ENCODE results near the gene WWOX. TPM values are rescaled to one million over a fixed set of nuclear protein-coding genes. Genes with fewer than 3 reads are reported as not detected.

The WWOX gene
- total and polyA plus RNA-seq, 2 of the 8 experiments (the other 6 are each of a cell fraction or from before 2014, with no cell fraction given) = 5.4 to 16.7 TPM

GRCh38 chr16:78096386-78096785 is 3.1 kb upstream of the WWOX start:
- H3K56ac ChIP-seq (replicated peaks; ENCODE audit: insufficient read length, low read depth, low read length) = no peak overlapping the region
- DNase-seq (ENCODE audit: low read depth in 1 of 2, low spot score in 2 of 2) = no peak
- 79% methylated on average over 3 of the region's 3 CpGs; no CpG with 5 or more reads in 1 of the 2 experiments for WGBS, 2 experiments (ENCODE audit: extremely low coverage in 1 of 2, insufficient coverage in 1 of 2, insufficient read length in 1 of 2, insufficient replicate concordance in 2 of 2, low coverage in 1 of 2, low lambda C conversion rate in 2 of 2, missing lambda C conversion rate in 1 of 2)
- H2AFZ ChIP-seq (ENCODE audit: low read length) = no peak overlapping the region
- ChIA-PET POLR2A (ENCODE audit: partially characterized antibody) (no interaction called here), CTCF (ENCODE audit: partially characterized antibody) (interaction anchor here (1.1 to 1.2 kb wide), 2 partner anchors 10 to 489 kb away, joined by 3 read pairs; no protein-coding TSS in a partner anchor)
- no peak overlapping the region for H3K18ac ChIP-seq (ENCODE audit: extremely low read depth, low read length)
- H4K8ac ChIP-seq (ENCODE audit: extremely low read depth, insufficient read depth, low read length) = no peak overlapping the region
- no peak overlapping the region for H2BK120ac ChIP-seq (replicated peaks; ENCODE audit: low read depth, low read length)
- H3K27me3 ChIP-seq (replicated peaks in 1 of 4; ENCODE audit: control insufficient read depth in 3 of 4, extremely low read depth in 1 of 4, insufficient read depth in 3 of 4, low read length in 3 of 4) = peaks cover 0 to 11% (median 2%) of the 10 kb centered on the region in 4 experiments; a peak in 3 of 7 replicates
- H2BK15ac ChIP-seq (ENCODE audit: low read length) = no peak overlapping the region
- H3K4me2 ChIP-seq (ENCODE audit: insufficient read depth in 1 of 2, low read depth in 2 of 2, low read length in 2 of 2) = no peak overlapping the region
- no peak overlapping the region for H3K27ac ChIP-seq (ENCODE audit: low read depth, low read length)
- H3K79me1 ChIP-seq (ENCODE audit: low read depth, low read length) = no peaks in the 10 kb centered on the region
- H4K5ac ChIP-seq (ENCODE audit: insufficient read length, low read depth, low read length) = no peak overlapping the region
- H3K14ac ChIP-seq (ENCODE audit: insufficient read length) = no peak overlapping the region
- H3K4ac ChIP-seq (replicated peaks; ENCODE audit: insufficient read length, low read depth, low read length) = no peak overlapping the region
- H3K9me3 ChIP-seq (ENCODE audit: insufficient read depth in 2 of 2, low read depth in 1 of 2, low read length in 1 of 2) = no peaks in the 10 kb centered on the region
- H3K23ac ChIP-seq (ENCODE audit: insufficient read length) = no peak overlapping the region
- no peak for FAIRE-seq
- H3K36me3 ChIP-seq (ENCODE audit: control insufficient read depth in 2 of 4, insufficient read depth in 4 of 4, low read length in 3 of 4) = no peaks in the 10 kb centered on the region
- no peak overlapping the region for H3K9ac ChIP-seq (replicated peaks in 1 of 4; ENCODE audit: extremely low read depth in 1 of 4, low read depth in 3 of 4, low read length in 3 of 4)
- no peak overlapping the region for H4K91ac ChIP-seq (replicated peaks; ENCODE audit: insufficient read length, low read length)
- no peak overlapping the region for H3K4me3 ChIP-seq (ENCODE audit: extremely low read depth in 1 of 4, insufficient read depth in 2 of 4, low read depth in 3 of 4, low read length in 4 of 4)
- peaks cover 0 to 3% (median 0%) of the 10 kb centered on the region in 4 experiments; a peak in 1 of 7 replicates for H3K4me1 ChIP-seq (replicated peaks in 1 of 4; ENCODE audit: control insufficient read depth in 3 of 4, insufficient read depth in 4 of 4, low read length in 3 of 4)
- no peak overlapping the region for H2BK12ac ChIP-seq (ENCODE audit: low read depth, low read length)
- TF ChIP-seq POU5F1 (IDR thresholded peaks at IDR 0.05; ENCODE audit: low read depth, low read length) (no peak), EP300 (IDR thresholded peaks at IDR 0.05; ENCODE audit: borderline replicate concordance in 1 of 2, low read depth in 2 of 2, low read length in 2 of 2) (no peak), SP1 (IDR thresholded peaks at IDR 0.05; ENCODE audit: low read depth, low read length) (no peak), TCF12 (IDR thresholded peaks at IDR 0.05; ENCODE audit: low read depth, low read length) (no peak), TAF1 (IDR thresholded peaks at IDR 0.05; ENCODE audit: low read depth, low read length) (no peak)
- no peak overlapping the region for H2BK20ac ChIP-seq (ENCODE audit: low read length)
- H3K23me2 ChIP-seq (ENCODE audit: low read depth, low read length) = peaks cover 5% of the 10 kb centered on the region; the same call in 1 of the 2 replicates
- H3K79me2 ChIP-seq (ENCODE audit: control insufficient read depth in 1 of 2, insufficient read depth in 2 of 2, low read length in 2 of 2) = no peaks in the 10 kb centered on the region
- H2AK5ac ChIP-seq (ENCODE audit: low read depth, low read length) = no peak overlapping the region
- H2BK5ac ChIP-seq (ENCODE audit: low read depth, low read length) = no peak overlapping the region
- peaks cover 0 to 1% of the 10 kb centered on the region in 2 experiments for H4K20me1 ChIP-seq (replicated peaks in 1 of 2; ENCODE audit: control insufficient read depth in 1 of 2, insufficient read depth in 2 of 2, low read length in 2 of 2)

Data from H1 (cell line).